ENCODE measurements around the gene TGFBR3. TPM values are rescaled to one million over a fixed set of nuclear protein-coding genes. Genes with fewer than 3 reads are reported as not detected.

TGFBR3 gene
- total RNA-seq, 1 donor from 2014 or later, result 4.9 TPM

DNA sequence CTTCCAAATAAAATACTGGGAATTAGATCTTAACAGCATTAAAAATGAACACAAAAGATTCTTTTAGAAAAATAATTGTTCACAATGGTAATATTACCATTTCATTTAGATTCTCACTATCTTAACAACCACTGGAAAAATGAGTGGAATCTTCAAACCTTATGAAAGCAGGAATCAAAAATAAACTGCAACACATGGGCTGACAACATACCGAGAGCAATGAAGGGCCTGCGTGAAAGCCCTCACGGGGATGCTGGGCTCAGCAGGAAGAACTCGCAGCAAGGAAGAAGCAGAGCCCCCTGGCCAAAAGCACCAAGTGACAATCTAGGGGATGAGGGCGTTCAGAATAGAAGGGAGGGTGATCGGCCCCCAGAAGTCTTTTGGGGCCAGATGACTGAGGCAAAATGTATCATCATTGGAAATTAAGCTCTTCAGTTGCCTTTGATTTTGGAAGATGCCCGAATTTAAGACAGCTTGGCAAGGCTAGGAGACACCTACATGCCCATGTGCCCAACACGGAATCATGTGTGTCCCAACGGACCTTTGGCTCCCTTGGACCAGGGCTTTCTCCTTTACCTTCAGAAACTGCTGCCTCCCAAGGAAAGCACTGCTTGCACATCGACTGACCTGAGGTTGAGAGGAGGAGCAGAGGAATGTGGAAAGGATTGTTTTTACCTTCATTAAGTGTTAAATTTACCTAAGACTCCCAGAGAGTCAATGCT is 103.9 kb downstream of the TGFBR3 start:
- Mint-ChIP-seq H3K27ac (no peak overlapping the region), H3K9me3 (ENCODE audit: low read depth) (no peaks in the 10 kb centered on the region), H3K27me3 (peaks cover 2% of the 10 kb centered on the region), H3K36me3 (ENCODE audit: insufficient read depth) (no peaks in the 10 kb centered on the region), H3K4me1 (ENCODE audit: low read depth) (peaks cover 8% of the 10 kb centered on the region), H3K4me3 (ENCODE audit: low read depth) (no peak overlapping the region)
- DNase-seq (ENCODE audit: low spot score, unreplicated experiment), result no peak
- TF ChIP-seq, protein P1, sequence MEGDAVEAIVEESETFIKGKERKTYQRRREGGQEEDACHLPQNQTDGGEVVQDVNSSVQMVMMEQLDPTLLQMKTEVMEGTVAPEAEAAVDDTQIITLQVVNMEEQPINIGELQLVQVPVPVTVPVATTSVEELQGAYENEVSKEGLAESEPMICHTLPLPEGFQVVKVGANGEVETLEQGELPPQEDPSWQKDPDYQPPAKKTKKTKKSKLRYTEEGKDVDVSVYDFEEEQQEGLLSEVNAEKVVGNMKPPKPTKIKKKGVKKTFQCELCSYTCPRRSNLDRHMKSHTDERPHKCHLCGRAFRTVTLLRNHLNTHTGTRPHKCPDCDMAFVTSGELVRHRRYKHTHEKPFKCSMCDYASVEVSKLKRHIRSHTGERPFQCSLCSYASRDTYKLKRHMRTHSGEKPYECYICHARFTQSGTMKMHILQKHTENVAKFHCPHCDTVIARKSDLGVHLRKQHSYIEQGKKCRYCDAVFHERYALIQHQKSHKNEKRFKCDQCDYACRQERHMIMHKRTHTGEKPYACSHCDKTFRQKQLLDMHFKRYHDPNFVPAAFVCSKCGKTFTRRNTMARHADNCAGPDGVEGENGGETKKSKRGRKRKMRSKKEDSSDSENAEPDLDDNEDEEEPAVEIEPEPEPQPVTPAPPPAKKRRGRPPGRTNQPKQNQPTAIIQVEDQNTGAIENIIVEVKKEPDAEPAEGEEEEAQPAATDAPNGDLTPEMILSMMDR (IDR thresholded peaks at IDR 0.05; ENCODE audit: unreplicated experiment), result no peak

DNA sequence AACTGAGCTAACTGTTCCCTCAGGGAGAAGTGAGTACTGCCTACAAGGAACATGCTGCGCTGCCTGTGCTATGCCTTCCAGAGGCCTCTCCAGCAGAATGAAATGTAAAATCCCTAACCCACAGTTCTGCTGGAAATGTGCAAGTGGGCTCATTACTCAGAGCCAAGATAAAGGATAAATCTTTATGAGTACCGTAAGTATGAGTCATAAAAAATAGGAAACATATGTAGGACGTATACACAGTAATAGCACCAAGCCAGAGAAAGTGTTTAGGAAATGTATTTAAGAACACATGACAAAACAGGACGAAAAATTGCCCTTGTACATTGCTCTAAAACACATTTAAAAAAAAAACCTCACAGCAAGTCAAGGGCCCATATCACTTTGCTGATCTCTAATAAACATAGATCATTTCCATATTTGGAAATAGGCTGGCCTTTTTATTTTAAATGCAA is 104.6 kb downstream of the TGFBR3 start:
- Mint-ChIP-seq H3K27ac (no peak overlapping the region), H3K4me3 (ENCODE audit: low read depth) (no peak overlapping the region), H3K9me3 (ENCODE audit: low read depth) (no peaks in the 10 kb centered on the region), H3K4me1 (ENCODE audit: low read depth) (peaks cover 9% of the 10 kb centered on the region), H3K36me3 (ENCODE audit: insufficient read depth) (no peaks in the 10 kb centered on the region), H3K27me3 (peaks cover 2% of the 10 kb centered on the region)
- TF ChIP-seq, protein P1 (IDR thresholded peaks at IDR 0.05; ENCODE audit: unreplicated experiment), result no peak
- DNase-seq (ENCODE audit: low spot score, unreplicated experiment), result no peak

DNA sequence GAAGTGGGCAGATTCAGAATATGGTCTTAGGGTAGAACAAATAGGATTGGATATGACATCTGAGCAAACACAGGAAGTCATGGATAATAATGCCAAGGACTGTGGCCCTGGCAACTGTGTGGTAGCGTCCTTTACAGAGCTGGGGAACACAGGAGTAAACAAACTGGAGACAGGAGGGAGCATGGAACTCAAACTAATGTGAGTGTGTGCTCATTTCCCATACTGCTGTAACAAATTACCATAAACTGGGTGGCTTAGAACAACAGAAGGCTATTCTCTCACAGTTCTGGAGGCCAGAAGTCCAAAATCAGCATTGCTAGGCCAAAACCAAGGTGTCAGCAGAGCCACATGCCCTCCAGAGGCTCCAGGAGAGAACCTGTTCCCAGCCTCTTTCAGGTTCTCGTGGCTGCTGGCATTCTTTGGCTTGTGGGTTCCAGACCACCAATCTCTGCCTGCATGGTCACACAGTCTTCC is 106.4 kb downstream of the TGFBR3 start:
- TF ChIP-seq, protein P1 (IDR thresholded peaks at IDR 0.05; ENCODE audit: unreplicated experiment), result no peak
- H3K4me1 Mint-ChIP-seq (ENCODE audit: low read depth), result peaks cover 9% of the 10 kb centered on the region
- no peak overlapping the region for H3K27ac Mint-ChIP-seq
- peaks cover 5% of the 10 kb centered on the region for H3K27me3 Mint-ChIP-seq
- DNase-seq (ENCODE audit: low spot score, unreplicated experiment), result no peak
- no peaks in the 10 kb centered on the region for H3K36me3 Mint-ChIP-seq (ENCODE audit: insufficient read depth)
- H3K9me3 Mint-ChIP-seq (ENCODE audit: low read depth), result peaks cover 4% of the 10 kb centered on the region
- H3K4me3 Mint-ChIP-seq (ENCODE audit: low read depth), result no peak overlapping the region

DNA sequence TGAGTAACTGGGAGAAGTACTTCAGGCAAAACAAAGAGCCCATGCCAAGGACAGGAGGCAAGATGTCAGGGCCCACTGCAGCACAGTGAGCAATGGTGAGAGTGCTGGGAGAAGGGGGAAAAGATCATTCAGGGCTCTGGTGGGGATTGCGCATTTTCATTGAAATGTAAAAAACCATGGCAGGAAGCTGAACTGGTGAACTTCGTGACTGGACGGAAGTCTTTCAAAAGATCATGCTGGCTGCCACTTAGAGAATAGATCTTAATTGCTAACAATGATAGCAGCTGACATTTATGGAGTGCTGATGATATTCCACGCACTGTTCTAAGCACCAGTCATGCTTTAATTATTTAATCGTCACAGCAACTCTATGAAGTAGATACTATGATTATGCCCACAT is 107.0 kb downstream of the TGFBR3 start:
- Mint-ChIP-seq H3K27me3 (peaks cover 5% of the 10 kb centered on the region), H3K27ac (no peak overlapping the region)

DNA sequence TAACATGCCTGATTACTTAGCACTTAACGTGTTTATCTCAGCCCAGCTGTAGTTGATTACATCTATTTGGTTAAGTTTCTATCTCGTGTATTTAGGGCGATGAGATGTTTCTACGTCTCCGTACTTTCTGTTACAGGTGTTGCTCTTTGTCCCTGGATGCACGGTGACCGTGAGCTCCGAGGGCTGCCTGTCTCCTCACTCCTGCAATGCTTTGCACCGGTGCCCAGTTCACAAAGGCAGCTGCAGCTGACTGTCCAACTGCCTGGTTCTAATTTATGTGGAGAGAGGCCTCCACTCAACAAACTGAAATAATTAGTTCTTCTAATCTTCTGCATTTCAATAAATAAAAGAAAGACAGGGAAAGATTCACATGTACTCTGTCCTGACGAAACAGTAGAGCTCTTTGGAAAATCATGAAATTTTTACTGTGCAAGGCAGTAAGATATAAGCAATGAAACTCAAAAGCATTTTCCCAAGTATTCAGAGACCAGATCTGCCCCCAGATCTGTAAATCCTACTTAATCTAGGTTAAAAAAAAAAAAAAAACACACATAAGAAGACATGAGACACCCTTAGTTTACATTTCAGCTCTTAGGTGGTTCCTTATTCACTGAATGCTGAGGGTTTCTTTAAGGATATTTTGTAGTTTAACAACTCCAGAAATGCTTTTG is 108.2 kb downstream of the TGFBR3 start:
- no peak for DNase-seq (ENCODE audit: low spot score, unreplicated experiment)
- peaks cover 9% of the 10 kb centered on the region for H3K4me1 Mint-ChIP-seq (ENCODE audit: low read depth)
- TF ChIP-seq, protein P1 (IDR thresholded peaks at IDR 0.05; ENCODE audit: unreplicated experiment), result no peak
- H3K27me3 Mint-ChIP-seq, result peaks cover 5% of the 10 kb centered on the region
- H3K4me3 Mint-ChIP-seq (ENCODE audit: low read depth), result no peak overlapping the region
- H3K27ac Mint-ChIP-seq, result no peak overlapping the region
- no peaks in the 10 kb centered on the region for H3K36me3 Mint-ChIP-seq (ENCODE audit: insufficient read depth)
- H3K9me3 Mint-ChIP-seq (ENCODE audit: low read depth), result peaks cover 4% of the 10 kb centered on the region

More for the DNA sequence above, 107.0 kb downstream of the TGFBR3 start:
- H3K9me3 Mint-ChIP-seq (ENCODE audit: low read depth), result peaks cover 4% of the 10 kb centered on the region
- no peak overlapping the region for H3K4me3 Mint-ChIP-seq (ENCODE audit: low read depth)
- TF ChIP-seq, protein P1 (IDR thresholded peaks at IDR 0.05; ENCODE audit: unreplicated experiment), result no peak
- DNase-seq (ENCODE audit: low spot score, unreplicated experiment), result no peak
- peaks cover 9% of the 10 kb centered on the region for H3K4me1 Mint-ChIP-seq (ENCODE audit: low read depth)
- H3K36me3 Mint-ChIP-seq (ENCODE audit: insufficient read depth), result no peaks in the 10 kb centered on the region

Measured in progenitor cell of endocrine pancreas (in vitro differentiated cells).